ENCODE data around the gene STK32A.

STK32A gene

GRCh38 chr5:147396070-147396823 is 161.4 kb downstream of the STK32A start:
- DNase-seq: no peak

GRCh38 chr5:147397616-147398015 is 162.8 kb downstream of the STK32A start:
- peak; percentile 26 for DNase-seq

GRCh38 chr5:147398860-147399259 is 164.0 kb downstream of the STK32A start:
- DNase-seq: no peak

- no peak for DNase-seq
Observed at GRCh38 chr5:147400126-147400809, 165.4 kb downstream of the STK32A start.

GRCh38 chr5:147400881-147401280 is 166.1 kb downstream of the STK32A start:
- DNase-seq: no peak

DNA sequence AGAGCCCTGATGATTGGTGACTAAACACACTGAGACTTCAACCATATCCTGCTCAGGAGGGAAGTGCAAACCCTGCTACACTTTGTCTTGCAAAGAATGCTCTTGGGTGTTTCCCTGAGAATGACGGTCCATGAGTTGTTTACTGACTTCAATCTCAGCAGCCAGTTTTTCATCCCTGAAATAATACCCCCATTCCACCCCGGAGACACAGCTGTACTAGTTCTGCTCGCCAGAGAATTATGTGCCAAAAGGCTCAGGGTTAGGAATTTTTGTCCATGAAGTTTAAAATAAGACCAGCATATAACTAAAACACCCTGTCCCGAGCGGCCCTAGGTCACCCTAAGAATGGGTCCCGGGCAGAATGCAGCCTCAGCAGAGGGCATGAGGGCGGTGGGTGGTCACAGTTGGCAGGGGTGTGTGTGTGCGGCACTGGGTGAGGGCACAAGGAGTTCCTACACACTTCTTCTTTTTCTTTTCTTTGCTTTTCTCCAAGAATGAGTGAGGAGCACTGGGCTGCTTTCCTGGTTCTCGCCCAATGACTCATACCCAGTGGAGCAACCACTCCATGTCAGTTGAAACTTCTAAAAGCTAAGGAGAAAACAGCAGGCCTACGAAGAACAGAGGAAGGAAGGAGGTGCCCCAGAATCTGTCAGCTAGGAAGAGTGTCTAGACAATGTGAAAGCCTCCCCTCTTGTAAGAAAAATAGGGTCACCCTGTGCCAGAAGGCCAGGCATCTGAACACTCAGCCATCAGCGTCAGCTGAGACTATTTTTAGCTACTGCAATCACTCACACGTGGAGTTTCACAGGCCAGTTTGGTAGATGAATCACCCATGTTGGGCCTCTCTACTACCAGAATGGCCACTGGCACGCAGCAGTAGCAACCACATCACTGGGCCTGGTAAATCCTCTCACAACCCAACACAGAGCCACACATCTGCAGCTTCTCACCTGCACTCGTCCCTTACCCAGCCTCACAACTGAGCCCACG is 169.1 kb downstream of the STK32A start:
- DNase-seq: no peak

GRCh38 chr5:147404706-147405105 is 169.9 kb downstream of the STK32A start:
- no peak for DNase-seq

- DNase-seq: no peak
Observed at GRCh38 chr5:147406636-147407035, 171.8 kb downstream of the STK32A start.

- no peak for DNase-seq
Observed at GRCh38 chr5:147407094-147407681, 172.4 kb downstream of the STK32A start.

GRCh38 chr5:147408980-147409379 is 174.2 kb downstream of the STK32A start:
- no peak for DNase-seq

- no peak for DNase-seq
Observed at GRCh38 chr5:147410496-147411358, 175.9 kb downstream of the STK32A start.

GRCh38 chr5:147411359-147412319 is 176.8 kb downstream of the STK32A start:
- DNase-seq: no peak

- DNase-seq: no peak
Observed at GRCh38 chr5:147412561-147412960, 177.7 kb downstream of the STK32A start.

- no peak for DNase-seq
Observed at GRCh38 chr5:147413266-147413665, 178.4 kb downstream of the STK32A start.

DNA sequence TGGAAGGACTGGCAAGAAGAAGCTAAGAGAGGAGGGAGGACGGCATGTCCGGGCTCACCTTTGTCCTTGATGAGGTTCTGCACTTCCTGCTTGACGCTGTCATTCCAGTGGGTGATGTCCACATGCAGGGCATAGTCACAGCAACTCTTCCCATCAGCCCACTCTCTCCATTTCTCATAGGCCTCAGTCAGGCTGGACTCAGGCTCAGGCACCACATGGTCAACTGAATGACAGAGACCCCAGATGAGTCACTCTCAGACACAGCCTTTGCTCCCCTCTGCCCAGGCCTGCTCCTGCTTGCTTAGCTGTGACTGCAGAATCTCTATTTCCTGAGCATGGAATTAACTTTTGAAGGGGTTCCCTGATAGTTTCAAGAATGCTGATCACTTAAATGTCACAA is 180.8 kb downstream of the STK32A start:
- DNase-seq: no peak

DNA sequence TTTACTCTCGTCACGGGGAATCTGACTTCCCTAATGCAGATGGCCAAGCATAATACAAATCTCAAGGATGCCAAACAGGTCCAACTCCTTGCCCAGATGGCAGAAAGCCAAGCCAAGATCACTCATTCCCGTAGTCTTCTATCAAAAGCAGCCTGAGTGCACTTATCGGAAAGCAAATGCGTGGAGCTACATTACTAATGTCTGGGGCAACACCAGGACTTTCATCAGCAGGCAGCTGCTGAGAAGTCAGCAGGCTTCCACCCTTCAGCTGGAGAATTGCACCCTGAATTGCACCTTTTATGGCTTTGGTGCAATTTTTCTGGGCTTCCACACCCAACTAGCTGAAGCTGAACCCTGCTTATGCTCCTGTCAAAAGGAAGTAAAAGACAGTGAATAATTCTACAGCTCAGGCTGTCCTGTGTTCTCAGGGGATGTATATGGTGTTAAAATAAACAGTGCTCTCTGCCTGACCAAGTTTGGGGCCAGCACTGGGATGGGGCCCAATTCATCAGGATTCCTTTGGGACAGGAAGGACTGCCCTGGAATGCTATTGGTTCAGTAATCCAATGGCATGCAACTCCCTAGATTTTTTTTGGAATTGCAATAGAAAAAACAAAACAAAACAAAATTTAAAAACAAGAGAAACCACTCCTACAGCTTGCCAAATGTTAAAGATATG is 182.4 kb downstream of the STK32A start:
- DNase-seq: no peak

GRCh38 chr5:147418613-147419012 is 183.8 kb downstream of the STK32A start:
- no peak for DNase-seq

DNA sequence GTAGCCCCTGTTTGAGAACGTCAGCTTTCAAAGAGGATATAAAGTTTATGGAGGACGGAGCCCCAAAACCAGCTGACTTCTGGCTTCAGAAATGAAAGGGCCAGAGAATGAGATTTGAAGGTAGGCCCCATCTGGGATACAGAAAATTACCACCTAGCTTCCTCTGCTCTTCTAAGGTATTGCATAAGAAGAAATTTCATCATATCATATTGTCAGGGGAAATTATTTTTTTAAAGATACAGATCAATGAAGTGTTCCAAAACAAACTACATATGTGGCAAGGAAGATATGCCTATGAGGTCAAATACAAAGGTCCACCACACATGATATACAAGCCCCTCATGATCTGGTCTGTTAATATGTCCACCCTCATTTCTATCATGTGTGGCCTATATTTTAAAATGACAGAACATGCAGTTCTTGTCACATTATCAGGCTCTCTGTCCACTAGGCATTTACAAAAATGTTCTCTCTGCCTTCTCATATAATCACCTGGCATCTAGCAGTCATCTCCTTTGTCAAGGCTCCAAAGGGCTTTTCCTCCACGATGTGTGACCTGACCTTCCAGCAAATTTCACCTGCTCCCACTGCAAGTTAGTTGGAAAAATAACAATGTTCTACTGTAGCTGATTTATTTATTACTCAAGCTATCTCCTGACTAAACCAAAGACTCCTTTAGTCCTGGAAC is 192.0 kb downstream of the STK32A start:
- DNase-seq: peak; percentile 2

Measured in hematopoietic multipotent progenitor cell treated with erythropoietin and hydrocortisone succinate and interleukin-3 and kit ligand, for 4 days (in vitro differentiated cells).